ENCODE results near the gene ZW10. TPM values are rescaled to one million over a fixed set of nuclear protein-coding genes. Genes with fewer than 3 reads are reported as not detected.

Gene ZW10
- total RNA-seq, 1 donor from 2014 or later = 16.3 TPM

- Histone ChIP-seq H3K36me3 (ENCODE audit: control insufficient read depth, insufficient read depth, low read length) (no peaks in the 10 kb centered on the region), H3K27me3 (ENCODE audit: control insufficient read depth, insufficient read depth, low read length) (no peaks in the 10 kb centered on the region), H3K4me3 (ENCODE audit: low read depth, low read length) (no peak overlapping the region)
- DNase-seq (ENCODE audit: low read depth) = no peak
- no peak for TF ChIP-seq CTCF (IDR thresholded peaks at IDR 0.05; ENCODE audit: insufficient read depth, low read length, severe bottlenecking)
- FAIRE-seq = no peak
These were observed 80.5 kb downstream of the ZW10 start for GRCh38 chr11:113693030-113693429.

GRCh38 chr11:113690619-113691569 lies 82.6 kb downstream of the ZW10 start:
- H3K4me3 ChIP-seq (ENCODE audit: low read depth, low read length) = no peak overlapping the region
- TF ChIP-seq CTCF (IDR thresholded peaks at IDR 0.05; ENCODE audit: insufficient read depth, low read length, severe bottlenecking) = no peak
- peak; percentile 76 for DNase-seq (ENCODE audit: low read depth)
- peak; percentile 87 for FAIRE-seq
- H3K36me3 ChIP-seq (ENCODE audit: control insufficient read depth, insufficient read depth, low read length) = no peaks in the 10 kb centered on the region
- H3K27me3 ChIP-seq (ENCODE audit: control insufficient read depth, insufficient read depth, low read length) = no peaks in the 10 kb centered on the region

GRCh38 chr11:113689768-113690618 lies 83.5 kb downstream of the ZW10 start:
- no peak for FAIRE-seq
- no peak for DNase-seq (ENCODE audit: low read depth)
- Histone ChIP-seq H3K36me3 (ENCODE audit: control insufficient read depth, insufficient read depth, low read length) (no peaks in the 10 kb centered on the region), H3K4me3 (ENCODE audit: low read depth, low read length) (no peak overlapping the region), H3K27me3 (ENCODE audit: control insufficient read depth, insufficient read depth, low read length) (no peaks in the 10 kb centered on the region)
- TF ChIP-seq CTCF (IDR thresholded peaks at IDR 0.05; ENCODE audit: insufficient read depth, low read length, severe bottlenecking) = no peak

GRCh38 chr11:113685654-113686359 lies 87.7 kb downstream of the ZW10 start:
- H3K36me3 ChIP-seq (ENCODE audit: control insufficient read depth, insufficient read depth, low read length) = no peaks in the 10 kb centered on the region
- FAIRE-seq (no peak), DNase-seq (ENCODE audit: low read depth) (no peak)
- TF ChIP-seq CTCF (IDR thresholded peaks at IDR 0.05; ENCODE audit: insufficient read depth, low read length, severe bottlenecking) = no peak
- no peaks in the 10 kb centered on the region for H3K27me3 ChIP-seq (ENCODE audit: control insufficient read depth, insufficient read depth, low read length)
- H3K4me3 ChIP-seq (ENCODE audit: low read depth, low read length) = no peak overlapping the region

- Histone ChIP-seq H3K27me3 (ENCODE audit: control insufficient read depth, insufficient read depth, low read length) (no peaks in the 10 kb centered on the region), H3K36me3 (ENCODE audit: control insufficient read depth, insufficient read depth, low read length) (no peaks in the 10 kb centered on the region), H3K4me3 (ENCODE audit: low read depth, low read length) (no peak overlapping the region)
- FAIRE-seq (no peak), DNase-seq (ENCODE audit: low read depth) (no peak)
- TF ChIP-seq CTCF (IDR thresholded peaks at IDR 0.05; ENCODE audit: insufficient read depth, low read length, severe bottlenecking) = no peak
These were observed 89.0 kb downstream of the ZW10 start for GRCh38 chr11:113684496-113684895.
